Gastroesophageal sphincter (tissue), 3 donors: ENCODE measurements around the gene SLC39A6.
"Not testable (repeated sequence)": the region's sequence is repeated elsewhere in the genome, so short reads cannot be mapped to it uniquely, and the experiment has no call there.

Experiments
- EP300 ChIP-seq: sonication (generic); formaldehyde crosslinking; IDR thresholded peaks from one replicate; pipeline ENCODE4 v1.6.1; 2017; ENCODE audit warnings: antibody characterized with exemption, mild to moderate bottlenecking
- TF ChIP-seq, protein P1 (sequence below), 4 experiments: fragments of 200-600 bp in 2 of 4; fragments of 450-650 bp in 2 of 4; sonication (generic) in 1 of 4; IDR thresholded peaks; one replicate each; pipeline ENCODE4 v1.5.1; 2017 to 2019; ENCODE audit warnings: antibody characterized with exemption in 4 of 4, mild to moderate bottlenecking in 2 of 4, moderate library complexity in 2 of 4

DNA sequence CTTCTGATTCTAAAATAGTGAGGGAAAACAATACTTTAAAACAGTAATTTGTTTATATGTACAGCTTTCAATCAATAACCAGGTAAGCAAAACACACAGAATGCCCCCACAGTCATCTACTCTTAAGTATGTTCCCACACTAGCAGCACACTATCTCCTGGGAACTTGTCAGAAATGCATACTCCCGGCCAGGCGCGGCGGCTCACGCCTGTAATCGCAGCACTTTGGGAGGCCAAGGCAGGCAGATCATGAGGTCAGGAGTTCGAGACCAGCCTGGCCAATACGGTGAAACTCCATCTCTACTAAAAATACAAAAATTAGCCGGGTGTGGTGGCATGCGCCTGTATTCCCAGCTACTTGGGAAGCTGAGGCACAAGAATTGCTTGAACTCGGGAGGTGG is 12.4 kb downstream of the SLC39A6 start:
- TF ChIP-seq, protein P1, sequence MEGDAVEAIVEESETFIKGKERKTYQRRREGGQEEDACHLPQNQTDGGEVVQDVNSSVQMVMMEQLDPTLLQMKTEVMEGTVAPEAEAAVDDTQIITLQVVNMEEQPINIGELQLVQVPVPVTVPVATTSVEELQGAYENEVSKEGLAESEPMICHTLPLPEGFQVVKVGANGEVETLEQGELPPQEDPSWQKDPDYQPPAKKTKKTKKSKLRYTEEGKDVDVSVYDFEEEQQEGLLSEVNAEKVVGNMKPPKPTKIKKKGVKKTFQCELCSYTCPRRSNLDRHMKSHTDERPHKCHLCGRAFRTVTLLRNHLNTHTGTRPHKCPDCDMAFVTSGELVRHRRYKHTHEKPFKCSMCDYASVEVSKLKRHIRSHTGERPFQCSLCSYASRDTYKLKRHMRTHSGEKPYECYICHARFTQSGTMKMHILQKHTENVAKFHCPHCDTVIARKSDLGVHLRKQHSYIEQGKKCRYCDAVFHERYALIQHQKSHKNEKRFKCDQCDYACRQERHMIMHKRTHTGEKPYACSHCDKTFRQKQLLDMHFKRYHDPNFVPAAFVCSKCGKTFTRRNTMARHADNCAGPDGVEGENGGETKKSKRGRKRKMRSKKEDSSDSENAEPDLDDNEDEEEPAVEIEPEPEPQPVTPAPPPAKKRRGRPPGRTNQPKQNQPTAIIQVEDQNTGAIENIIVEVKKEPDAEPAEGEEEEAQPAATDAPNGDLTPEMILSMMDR (IDR thresholded peaks at IDR 0.05) = not testable (repeated sequence)
- TF ChIP-seq EP300 = not testable (repeated sequence)
